Endothelial cell (in vitro differentiated cells): ENCODE results near the gene IL27RA. TPM values are rescaled to one million over a fixed set of nuclear protein-coding genes. Genes with fewer than 3 reads are reported as not detected.

Experiments used
- DNase-seq: peaks from one replicate; pipeline ENCODE4 v3.0.0; 2021; ENCODE audit warnings: low spot score
- H3K27ac Mint-ChIP-seq: one replicate; pipeline ENCODE4 v1.8.0; 2021; ENCODE audit warnings: mixed read lengths, inconsistent platforms; ENCODE audit not compliant: unreplicated experiment
- H3K27me3 Mint-ChIP-seq: one replicate; pipeline ENCODE4 v1.8.0; 2021; ENCODE audit warnings: mild to moderate bottlenecking, moderate library complexity, mixed read lengths, inconsistent platforms; ENCODE audit not compliant: unreplicated experiment
- H3K36me3 Mint-ChIP-seq: one replicate; pipeline ENCODE4 v1.8.0; 2021; ENCODE audit warnings: mild to moderate bottlenecking, low read depth, mixed read lengths, inconsistent platforms; ENCODE audit not compliant: unreplicated experiment
- H3K4me1 Mint-ChIP-seq: one replicate; pipeline ENCODE4 v1.8.0; 2021; ENCODE audit warnings: mild to moderate bottlenecking, mixed read lengths, inconsistent platforms; ENCODE audit not compliant: unreplicated experiment
- H3K4me3 Mint-ChIP-seq: one replicate; pipeline ENCODE4 v1.8.0; 2021; ENCODE audit warnings: mild to moderate bottlenecking, mixed read lengths, inconsistent platforms; ENCODE audit not compliant: unreplicated experiment
- H3K9me3 Mint-ChIP-seq: one replicate; pipeline ENCODE4 v1.8.0; 2021; ENCODE audit warnings: mixed read lengths, inconsistent platforms; ENCODE audit not compliant: unreplicated experiment
- total RNA-seq: library from RNA; stranded (reverse); fragmentation: NEBNext Ultra II Directional; extraction: Animal tissue kit (Norgen Biotek cat#: 25700); gene quantifications from one replicate; pipeline ENCODE4 v1.2.1, GENCODE V29; 2021; ENCODE audit not compliant: unreplicated experiment
- TF ChIP-seq, protein P1 (sequence below): fragments of 200-600 bp; sonication (generic); IDR thresholded peaks from one replicate; pipeline ENCODE4 v1.5.0; 2021; ENCODE audit warnings: antibody characterized with exemption; ENCODE audit not compliant: unreplicated experiment

The IL27RA gene
- total RNA-seq, 1 donor from 2014 or later = 6.3 TPM

DNA sequence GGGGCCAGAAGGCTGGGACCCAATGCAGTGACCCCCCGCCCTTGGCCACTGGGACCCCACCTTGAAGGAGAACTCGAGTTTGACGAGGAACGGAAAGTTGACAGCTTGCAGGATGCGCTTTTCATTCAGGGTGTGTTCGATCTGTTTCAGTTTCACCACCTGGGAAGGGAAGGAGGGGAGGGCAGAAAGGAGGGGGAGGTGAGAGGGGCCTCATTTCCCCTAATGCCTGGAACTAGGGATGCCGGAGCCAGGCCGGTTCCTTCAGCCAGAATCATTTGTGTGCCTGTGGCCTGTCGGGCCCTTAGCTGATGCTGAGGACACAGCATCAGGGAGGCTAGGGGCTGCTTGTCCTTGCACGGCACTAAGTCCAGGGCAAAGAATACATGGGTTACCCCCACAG lies 71.2 kb downstream of the IL27RA start:
- Mint-ChIP-seq H3K9me3 (no peaks in the 10 kb centered on the region), H3K27ac (no peak overlapping the region), H3K36me3 (peaks cover 10% of the 10 kb centered on the region), H3K4me3 (no peak overlapping the region), H3K27me3 (no peaks in the 10 kb centered on the region), H3K4me1 (no peaks in the 10 kb centered on the region)
- TF ChIP-seq, protein P1, sequence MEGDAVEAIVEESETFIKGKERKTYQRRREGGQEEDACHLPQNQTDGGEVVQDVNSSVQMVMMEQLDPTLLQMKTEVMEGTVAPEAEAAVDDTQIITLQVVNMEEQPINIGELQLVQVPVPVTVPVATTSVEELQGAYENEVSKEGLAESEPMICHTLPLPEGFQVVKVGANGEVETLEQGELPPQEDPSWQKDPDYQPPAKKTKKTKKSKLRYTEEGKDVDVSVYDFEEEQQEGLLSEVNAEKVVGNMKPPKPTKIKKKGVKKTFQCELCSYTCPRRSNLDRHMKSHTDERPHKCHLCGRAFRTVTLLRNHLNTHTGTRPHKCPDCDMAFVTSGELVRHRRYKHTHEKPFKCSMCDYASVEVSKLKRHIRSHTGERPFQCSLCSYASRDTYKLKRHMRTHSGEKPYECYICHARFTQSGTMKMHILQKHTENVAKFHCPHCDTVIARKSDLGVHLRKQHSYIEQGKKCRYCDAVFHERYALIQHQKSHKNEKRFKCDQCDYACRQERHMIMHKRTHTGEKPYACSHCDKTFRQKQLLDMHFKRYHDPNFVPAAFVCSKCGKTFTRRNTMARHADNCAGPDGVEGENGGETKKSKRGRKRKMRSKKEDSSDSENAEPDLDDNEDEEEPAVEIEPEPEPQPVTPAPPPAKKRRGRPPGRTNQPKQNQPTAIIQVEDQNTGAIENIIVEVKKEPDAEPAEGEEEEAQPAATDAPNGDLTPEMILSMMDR = no peak
- DNase-seq = no peak

Other genes with a start within 250 kb of the IL27RA start
- gene ZSWIM4, start 236.3 kb upstream of the IL27RA start, total RNA-seq = 43.7 TPM
- 0.69 TPM for gene NANOS3, start 154.6 kb upstream of the IL27RA start, total RNA-seq
- 3.4 TPM for gene BRME1, start 125.6 kb upstream of the IL27RA start, total RNA-seq
- 17.1 TPM for gene CC2D1A, start 125.6 kb upstream of the IL27RA start, total RNA-seq
- not detected for gene PODNL1, start 93.3 kb upstream of the IL27RA start, total RNA-seq
- gene DCAF15, start 79.3 kb upstream of the IL27RA start, total RNA-seq = 53.0 TPM
- gene RFX1, start 25.4 kb upstream of the IL27RA start, total RNA-seq = 16.2 TPM
- gene RLN3, start 3.6 kb upstream of the IL27RA start, total RNA-seq = not detected
- gene PALM3, start 30.3 kb downstream of the IL27RA start, total RNA-seq = 0.90 TPM
- not detected for gene MISP3, start 41.0 kb downstream of the IL27RA start, total RNA-seq
- not detected for gene C19orf67, start 54.0 kb downstream of the IL27RA start, total RNA-seq
- 29.5 TPM for gene SAMD1, start 59.0 kb downstream of the IL27RA start, total RNA-seq
- 122 TPM for gene PRKACA, start 86.0 kb downstream of the IL27RA start, total RNA-seq
- gene ASF1B, start 104.8 kb downstream of the IL27RA start, total RNA-seq = 7.1 TPM
- gene ADGRL1, start 174.4 kb downstream of the IL27RA start, total RNA-seq = 32.9 TPM